Natural killer cell (primary cell): ENCODE results near the gene HAAO. TPM values are rescaled to one million over a fixed set of nuclear protein-coding genes. Genes with fewer than 3 reads are reported as not detected.

Experiments used
- ATAC-seq, 3 donors: fragments of 150-1000 bp in 2 of 3; fragments of 200-7000 bp in 1 of 3; cut with Tn5 transposase; 1 replicate in 1 of 3; 2 replicates in 2 of 3; pipeline ENCODE4 v1.10.0; 2021; ENCODE audit warnings: mild to moderate bottlenecking in 2 of 3, moderate library complexity in 2 of 3
- DNase-seq, 2 donors: peaks; one replicate each; pipeline versions ENCODE4 v3.0.0 to v3.0.0-alpha.2; 2013 to 2021; ENCODE audit warnings: mixed read lengths in 1 of 2
- H3K27ac ChIP-seq: one replicate; pipeline ENCODE4 v1.5.1; 2013; ENCODE audit warnings: mild to moderate bottlenecking, low read length
- H3K27me3 ChIP-seq: one replicate; pipeline ENCODE4 v1.6.1; 2013; ENCODE audit warnings: low read length; ENCODE audit not compliant: control insufficient read depth, insufficient read depth
- H3K36me3 ChIP-seq: one replicate; pipeline ENCODE4 v1.6.1; 2013; ENCODE audit warnings: low read length; ENCODE audit not compliant: control insufficient read depth, insufficient read depth
- H3K4me1 ChIP-seq: one replicate; pipeline ENCODE4 v1.6.1; 2013; ENCODE audit warnings: low read length; ENCODE audit not compliant: control insufficient read depth, insufficient read depth
- H3K4me3 ChIP-seq: one replicate; pipeline ENCODE4 v1.5.1; 2013; ENCODE audit warnings: low read length
- H3K9me3 ChIP-seq: one replicate; pipeline ENCODE4 v1.6.1; 2013; ENCODE audit warnings: low read length; ENCODE audit not compliant: control insufficient read depth, insufficient read depth
- H3K27ac Mint-ChIP-seq, 2 donors: one replicate each; pipeline ENCODE4 v1.8.0; 2022; ENCODE audit warnings: mild to moderate bottlenecking in 2 of 2, mixed read lengths in 2 of 2, moderate library complexity in 1 of 2
- H3K27me3 Mint-ChIP-seq, 2 donors: one replicate each; pipeline ENCODE4 v1.8.0; 2022; ENCODE audit warnings: low read depth in 2 of 2, mixed read lengths in 2 of 2
- H3K36me3 Mint-ChIP-seq: one replicate; pipeline ENCODE4 v1.8.0; 2022; ENCODE audit warnings: mixed read lengths
- H3K4me1 Mint-ChIP-seq, 2 donors: one replicate each; pipeline ENCODE4 v1.8.0; 2022; ENCODE audit warnings: mixed read lengths in 2 of 2
- H3K4me3 Mint-ChIP-seq: one replicate; pipeline ENCODE4 v1.8.0; 2022; ENCODE audit warnings: mild to moderate bottlenecking, moderate library complexity, mixed read lengths
- H3K9me3 Mint-ChIP-seq, 2 donors: one replicate each; pipeline ENCODE4 v1.8.0; 2022; ENCODE audit warnings: mixed read lengths in 2 of 2
- CTCF ChIP-seq: fragments of 200-600 bp; IDR thresholded peaks from one replicate; pipeline ENCODE4 v1.8.0; 2022; ENCODE audit warnings: antibody characterized with exemption
- WGBS: methylation state at CpG from one replicate; pipeline ENCODE4 v1.1.7; 2013; ENCODE audit warnings: missing lambda C conversion rate; ENCODE audit not compliant: insufficient coverage; 5-methylcytosine and 5-hydroxymethylcytosine counted together
- intact Hi-C: fragments of 100-400 bp; cut with micrococcal nuclease; formaldehyde crosslinking; loops from one replicate; pipeline ENCODE4 v1.14.2; 2022
- total RNA-seq, 4 donors: library from RNA; stranded (reverse); fragments of 120-200 nt in 1 of 4; gene quantifications; one replicate each; pipeline versions ENCODE4 v1.2.3 to v1.2.4, GENCODE V29; 2013 to 2022

HAAO gene
- total RNA-seq, 3 donors from 2014 or later (not counting 1 experiment from before 2014, with no cell fraction given) = 0.35 to 1.3 (median 0.68) TPM

- Mint-ChIP-seq H3K36me3 (no peaks in the 10 kb centered on the region), H3K27ac (no peak within 1 kb of the TSS), H3K9me3 (no peaks in the 10 kb centered on the region), H3K4me3 (no peak within 1 kb of the TSS), H3K27me3 (no peaks in the 10 kb centered on the region), H3K4me1 (peaks cover 0 to 13% of the 10 kb centered on the region in 2 donors)
- no peaks in the 10 kb centered on the region for H3K9me3 ChIP-seq
- H3K27me3 ChIP-seq = no peaks in the 10 kb centered on the region
- peaks cover 7% of the 10 kb centered on the region for H3K4me1 ChIP-seq
- no peaks in the 10 kb centered on the region for H3K36me3 ChIP-seq
- H3K4me3 ChIP-seq = no peak within 1 kb of the TSS
- DNase-seq = no peak
- intact Hi-C loops = no loop called here
- WGBS = 46% methylated on average over 5 of the region's 5 CpGs
- H3K27ac ChIP-seq = no peak within 1 kb of the TSS
- ATAC-seq = peak in 2 of 3 donors; percentile 24 to 64
- TF ChIP-seq CTCF = no peak
Observed at GRCh38 chr2:42764096-42764495, 28.3 kb downstream of the HAAO start, which contains the start of gene OXER1. Gene OXER1, minus strand, starts transcription at chr2:42764135. Its CDS starts 73 bp downstream, at chr2:42764062.

GRCh38 chr2:42762823-42763804, 29.3 kb downstream of the HAAO start:
- DNase-seq (no peak), ATAC-seq (no peak)
- Mint-ChIP-seq H3K36me3 (no peaks in the 10 kb centered on the region), H3K4me1 (peaks cover 0 to 13% of the 10 kb centered on the region in 2 donors), H3K4me3 (no peak overlapping the region), H3K27me3 (no peaks in the 10 kb centered on the region), H3K27ac (no peak overlapping the region), H3K9me3 (no peaks in the 10 kb centered on the region)
- no peak for TF ChIP-seq CTCF
- intact Hi-C loops = no loop called here
- 93% methylated on average over 45 of the region's 45 CpGs for WGBS
- H3K4me1 ChIP-seq = peaks cover 7% of the 10 kb centered on the region
- no peaks in the 10 kb centered on the region for H3K9me3 ChIP-seq
- no peak overlapping the region for H3K4me3 ChIP-seq
- H3K36me3 ChIP-seq = no peaks in the 10 kb centered on the region
- H3K27ac ChIP-seq = no peak overlapping the region
- H3K27me3 ChIP-seq = no peaks in the 10 kb centered on the region

- H3K36me3 Mint-ChIP-seq = no peaks in the 10 kb centered on the region
- H3K4me3 Mint-ChIP-seq = no peak overlapping the region
- no peaks in the 10 kb centered on the region for H3K9me3 Mint-ChIP-seq
- Histone ChIP-seq H3K9me3 (no peaks in the 10 kb centered on the region), H3K27me3 (no peaks in the 10 kb centered on the region), H3K4me3 (no peak overlapping the region), H3K4me1 (peaks cover 7% of the 10 kb centered on the region), H3K36me3 (no peaks in the 10 kb centered on the region), H3K27ac (no peak overlapping the region)
- DNase-seq (no peak), ATAC-seq (no peak)
- no peaks in the 10 kb centered on the region for H3K27me3 Mint-ChIP-seq
- 94% methylated on average over 4 of the region's 5 CpGs for WGBS
- no peak for TF ChIP-seq CTCF
- intact Hi-C loops = no loop called here
- H3K4me1 Mint-ChIP-seq = peaks cover 0 to 13% of the 10 kb centered on the region in 2 donors
- H3K27ac Mint-ChIP-seq = no peak overlapping the region
Observed at GRCh38 chr2:42762155-42762554, 30.2 kb downstream of the HAAO start.
